PC-3 (cell line): Measurements from ENCODE around the gene SLC12A1. TPM values are rescaled to one million over a fixed set of nuclear protein-coding genes. Genes with fewer than 3 reads are reported as not detected.

Experiments
- ATAC-seq: fragments of 200-7000 bp; cut with Tn5 transposase; 2 replicates; pipeline ENCODE4 v1.9.1; 2020; ENCODE audit warnings: mild to moderate bottlenecking, moderate library complexity
- BruUV-seq: library from RNA; stranded (reverse); fragments of 400-500 nt; replicated peaks from 2 replicates; lab custom pipeline; 2021; lab: Mats Ljungman, UMichigan
- CTCF ChIA-PET: fragments of 300-600 bp; sonication (Branson Sonifier 250); formaldehyde crosslinking; loops from one replicate; lab custom pipeline; 2022; ENCODE audit warnings: antibody characterized with exemption; lab: Charles Lee
- POLR2A ChIA-PET: fragments of 300-600 bp; sonication (Branson Sonifier 250); formaldehyde crosslinking; loops from one replicate; lab custom pipeline; 2022; ENCODE audit warnings: antibody characterized with exemption; ENCODE audit not compliant: unreplicated experiment; lab: Charles Lee
- DNase-seq: peaks from one replicate; pipeline ENCODE4 v3.0.0-alpha.2; 2015
- H2AFZ ChIP-seq: fragments of 300-600 bp; sonication (generic); 2 replicates; pipeline ENCODE4 v1.6.0; 2016; ENCODE audit warnings: antibody characterized with exemption, low read length
- H3F3A ChIP-seq: fragments of 300-600 bp; sonication (generic); one replicate; pipeline ENCODE4 v1.6.0; 2017; ENCODE audit warnings: antibody characterized with exemption, low read length, control low read depth, mild to moderate bottlenecking; ENCODE audit not compliant: unreplicated experiment
- H3K27ac ChIP-seq: fragments of 300-600 bp; sonication (generic); 2 replicates; pipeline ENCODE4 v1.5.1; 2016; ENCODE audit warnings: mild to moderate bottlenecking, low read length
- H3K27me3 ChIP-seq: fragments of 300-600 bp; sonication (generic); 2 replicates; pipeline ENCODE4 v1.6.1; 2016; ENCODE audit warnings: low read length, mixed read lengths
- H3K36me3 ChIP-seq: fragments of 300-600 bp; sonication (generic); 2 replicates; pipeline ENCODE4 v1.6.1; 2016; ENCODE audit warnings: low read depth, mixed run types, low read length, mixed read lengths
- H3K4me1 ChIP-seq: fragments of 300-600 bp; sonication (generic); 2 replicates; pipeline ENCODE4 v1.5.1; 2016; ENCODE audit warnings: low read length; ENCODE audit not compliant: insufficient read depth
- H3K4me2 ChIP-seq: fragments of 300-600 bp; sonication (generic); 2 replicates; pipeline ENCODE4 v1.6.0; 2016; ENCODE audit warnings: low read length
- H3K4me3 ChIP-seq: fragments of 300-600 bp; sonication (generic); 2 replicates; pipeline ENCODE4 v1.5.1; 2016; ENCODE audit warnings: mild to moderate bottlenecking, low read length, mixed read lengths
- H3K79me2 ChIP-seq: fragments of 300-600 bp; sonication (generic); 2 replicates; pipeline ENCODE4 v1.6.1; 2017; ENCODE audit warnings: low read length, mixed read lengths
- H3K9ac ChIP-seq: fragments of 300-600 bp; sonication (generic); 2 replicates; pipeline ENCODE4 v1.6.0; 2016; ENCODE audit warnings: mild to moderate bottlenecking, low read length
- H3K9me2 ChIP-seq: fragments of 300-600 bp; sonication (generic); replicated peaks from 2 replicates; pipeline ENCODE4 v1.6.1; 2016; ENCODE audit warnings: mixed run types, low read length, mixed read lengths
- H3K9me3 ChIP-seq: fragments of 300-600 bp; sonication (generic); 2 replicates; pipeline ENCODE4 v1.6.1; 2016; ENCODE audit warnings: low read length, mixed read lengths
- H4K20me1 ChIP-seq: fragments of 300-600 bp; sonication (generic); 2 replicates; pipeline ENCODE4 v1.6.1; 2016; ENCODE audit warnings: low read length, mixed read lengths
- CTCF ChIP-seq: fragments of 300-600 bp; sonication (generic); conservative IDR thresholded peaks from 2 replicates; pipeline ENCODE4 v1.5.1; 2017; ENCODE audit warnings: antibody characterized with exemption, low read depth, mild to moderate bottlenecking, low read length
- EZH2 ChIP-seq: fragments of 300-600 bp; sonication (generic); IDR thresholded peaks from one replicate; pipeline ENCODE4 v1.6.1; 2017; ENCODE audit warnings: antibody characterized with exemption, mild to moderate bottlenecking, low read length; ENCODE audit not compliant: unreplicated experiment
- EZH2phosphoT487 ChIP-seq: fragments of 300-600 bp; sonication (generic); IDR thresholded peaks from 2 replicates; pipeline ENCODE4 v1.6.1; 2018; ENCODE audit warnings: mild to moderate bottlenecking, antibody characterized with exemption, low read length, borderline replicate concordance
- intact Hi-C: fragments of 100-400 bp; cut with micrococcal nuclease; formaldehyde crosslinking; loops from 2 replicates; pipeline ENCODE4 v1.9.0; 2023
- total RNA-seq: library from RNA; depleted of rRNA; stranded (reverse); fragments of >200 nt; gene quantifications from 2 replicates; pipeline ENCODE4 v1.2.3, GENCODE V29; 2014

Gene SLC12A1
- total RNA-seq, 1 experiment from 2014 or later, result not detected

GRCh38 chr15:48330105-48330785, 124.1 kb downstream of the SLC12A1 start:
- 0 out of 2 replicates have a peak, but pooled peaks cover 8% of the 10 kb centered on the region for H4K20me1 ChIP-seq
- intact Hi-C loops, result no loop called here
- no peaks in the 10 kb centered on the region for H3K9me3 ChIP-seq
- H3F3A ChIP-seq, result no peaks in the 10 kb centered on the region
- peaks cover 33% of the 10 kb centered on the region for H3K79me2 ChIP-seq
- peaks cover 14% of the 10 kb centered on the region for H3K4me1 ChIP-seq
- BruUV-seq, result TSS peak; percentile 66
- DNase-seq (peak; percentile 3), ATAC-seq (no peak)
- H3K9ac ChIP-seq, result peak overlapping the region; percentile 100
- TF ChIP-seq EZH2 (no peak), EZH2phosphoT487 (no peak), CTCF (no peak)
- no peaks in the 10 kb centered on the region for H3K9me2 ChIP-seq
- no peaks in the 10 kb centered on the region for H3K27me3 ChIP-seq
- CTCF ChIA-PET, result no interaction called here
- peak overlapping the region; percentile 83 for H3K4me3 ChIP-seq
- H3K36me3 ChIP-seq, result peaks cover 3% of the 10 kb centered on the region; the same call in 1 of the 2 replicates
- H3K27ac ChIP-seq, result no peak overlapping the region
- H3K4me2 ChIP-seq, result peak overlapping the region; percentile 86
- peak overlapping the region; percentile 75; the same call in 1 of the 2 replicates for H2AFZ ChIP-seq
- POLR2A ChIA-PET, result interaction anchor here (0.7 kb wide), 1 partner anchor 1853 kb away, joined by 3 read pairs; no protein-coding TSS in a partner anchor

GRCh38 chr15:48330855-48331795, 125.0 kb downstream of the SLC12A1 start, which contains the start of gene DUT:
DUT (plus strand) TSS chr15:48331429; CDS start chr15:48331516, 87 bp downstream.
- DNase-seq (peak; percentile 72), ATAC-seq (peak; percentile 93)
- no TSS peak for BruUV-seq
- H3K9ac ChIP-seq, result peak within 1 kb of the TSS; percentile 100
- H3K79me2 ChIP-seq, result peaks cover 33% of the 10 kb centered on the region
- peaks cover 4% of the 10 kb centered on the region for H3F3A ChIP-seq
- H4K20me1 ChIP-seq, result 0 out of 2 replicates have a peak, but pooled peaks cover 8% of the 10 kb centered on the region
- no peak for TF ChIP-seq CTCF
- no peak for TF ChIP-seq EZH2
- TF ChIP-seq EZH2phosphoT487, result no peak
- H3K27ac ChIP-seq, result peak within 1 kb of the TSS; percentile 96
- peaks cover 7% of the 10 kb centered on the region; the same call in 1 of the 2 replicates for H3K36me3 ChIP-seq
- peaks cover 14% of the 10 kb centered on the region for H3K4me1 ChIP-seq
- H3K9me3 ChIP-seq, result no peaks in the 10 kb centered on the region
- ChIA-PET CTCF (interaction anchor here (0.6 kb wide), 1 partner anchor 645 kb away, joined by 4 read pairs; no protein-coding TSS in a partner anchor), POLR2A (no interaction called here)
- peak within 1 kb of the TSS; percentile 83 for H3K4me3 ChIP-seq
- H3K4me2 ChIP-seq, result peak within 1 kb of the TSS; percentile 86
- H2AFZ ChIP-seq, result peak within 1 kb of the TSS; percentile 75
- H3K9me2 ChIP-seq, result no peaks in the 10 kb centered on the region
- intact Hi-C loops, result no loop called here
- H3K27me3 ChIP-seq, result no peaks in the 10 kb centered on the region
